GM18951 (cell line): ENCODE measurements around the gene POU2F1.

ENCODE experiments used
- POLR2A ChIP-seq: IDR thresholded peaks from 4 replicates; pipeline ENCODE4 v1.6.1; 2011; ENCODE audit warnings: mild to moderate bottlenecking; ENCODE audit not compliant: insufficient read length, insufficient read depth; ENCODE audit errors: extremely low read depth
- in situ Hi-C: fragments of 300-500 bp; cut with MboI; formaldehyde crosslinking; loops from one replicate; pipeline ENCODE4 v1.12.0; 2022; ENCODE audit warnings: low sequenced_read_pairs, mixed read lengths, inconsistent platforms; ENCODE audit not compliant: unreplicated experiment

POU2F1 gene

DNA sequence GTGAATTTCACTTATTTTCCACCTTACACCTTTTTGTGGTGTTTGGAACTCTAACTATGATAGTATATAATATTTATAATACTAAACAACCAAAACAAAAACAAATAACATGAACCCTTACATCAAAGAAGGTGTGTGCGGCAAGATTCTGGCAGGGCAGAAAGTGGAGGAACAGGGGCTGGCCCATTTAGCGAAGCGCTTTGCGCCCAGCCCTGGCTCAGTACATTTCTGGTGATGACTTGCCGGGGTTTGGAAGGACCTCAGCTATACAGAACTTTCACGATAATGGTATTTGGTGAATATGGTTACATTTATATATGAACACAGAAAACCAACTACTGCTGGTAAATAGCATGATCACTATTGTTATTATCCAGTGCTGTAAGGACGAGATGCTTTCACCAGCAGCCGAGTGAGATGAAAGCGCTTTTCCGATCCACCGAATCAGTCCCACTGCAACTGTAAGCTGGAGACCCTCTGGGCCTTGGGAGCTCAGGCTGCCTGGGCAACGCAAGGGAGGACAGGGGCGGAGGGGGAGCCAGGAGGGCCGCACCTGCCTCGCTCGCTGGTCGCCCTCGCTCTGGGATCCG, 233.7 kb downstream of the POU2F1 start:
- in situ Hi-C loops, result no loop called here
- no peak for TF ChIP-seq POLR2A

- peak; percentile 34 for TF ChIP-seq POLR2A
- in situ Hi-C loops, result no loop called here
These were observed 234.5 kb downstream of the POU2F1 start for GRCh38 chr1:167454894-167455785.

DNA sequence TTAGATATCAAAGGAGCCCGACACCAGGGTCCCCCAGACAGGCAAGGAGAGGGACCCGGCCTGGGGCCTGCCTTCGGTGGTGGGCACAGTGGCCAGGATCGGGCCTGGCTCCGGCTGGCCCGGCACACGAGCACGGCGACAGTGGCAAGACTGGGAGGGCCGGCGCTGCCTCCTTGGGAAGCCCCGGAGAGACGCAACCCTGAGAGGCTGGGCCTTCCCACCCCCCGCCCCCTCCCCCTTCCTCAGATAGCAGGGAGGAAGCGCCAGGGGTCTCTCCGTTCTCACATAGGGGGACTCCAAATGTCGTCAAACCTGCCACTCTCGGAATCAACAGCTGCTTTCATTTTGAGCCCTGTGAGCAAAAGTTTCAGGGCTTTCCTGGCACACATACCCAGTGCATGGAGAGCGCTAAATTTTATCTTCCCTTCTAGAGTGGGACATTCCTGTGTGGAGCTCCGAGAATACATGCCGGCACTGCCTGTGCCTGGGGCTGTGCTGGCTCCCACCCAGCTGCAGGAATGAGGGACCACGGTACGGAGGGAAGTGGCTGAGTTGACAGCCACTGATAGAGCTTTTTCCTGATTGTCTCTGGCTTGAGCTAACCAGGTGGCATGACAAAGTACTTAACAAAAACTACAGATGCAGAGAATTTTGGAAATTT, 235.2 kb downstream of the POU2F1 start:
- no peak for TF ChIP-seq POLR2A
- in situ Hi-C loops, result no loop called here

DNA sequence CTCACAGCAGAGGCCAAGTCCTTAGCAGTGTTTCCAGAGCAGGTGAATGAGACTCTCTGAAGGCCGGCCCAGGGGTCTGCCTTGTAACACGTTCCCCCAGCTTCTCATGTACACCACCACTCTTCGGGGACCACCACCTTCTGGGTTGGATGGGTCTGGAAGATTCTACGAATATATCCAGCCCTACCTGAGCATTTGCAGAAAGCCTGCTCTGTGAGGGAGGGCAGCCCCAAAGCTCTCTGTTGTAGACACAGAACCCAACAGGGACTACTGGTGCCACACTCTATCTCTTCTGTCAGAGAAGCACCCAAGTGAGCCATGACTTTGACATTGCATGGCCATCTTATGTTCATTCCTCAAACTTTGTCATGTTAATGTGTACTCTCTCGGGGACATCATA, 235.8 kb downstream of the POU2F1 start:
- in situ Hi-C loops, result no loop called here
- no peak for TF ChIP-seq POLR2A

GRCh38 chr1:167456926-167457325, 236.2 kb downstream of the POU2F1 start:
- in situ Hi-C loops, result no loop called here
- TF ChIP-seq POLR2A, result no peak

DNA sequence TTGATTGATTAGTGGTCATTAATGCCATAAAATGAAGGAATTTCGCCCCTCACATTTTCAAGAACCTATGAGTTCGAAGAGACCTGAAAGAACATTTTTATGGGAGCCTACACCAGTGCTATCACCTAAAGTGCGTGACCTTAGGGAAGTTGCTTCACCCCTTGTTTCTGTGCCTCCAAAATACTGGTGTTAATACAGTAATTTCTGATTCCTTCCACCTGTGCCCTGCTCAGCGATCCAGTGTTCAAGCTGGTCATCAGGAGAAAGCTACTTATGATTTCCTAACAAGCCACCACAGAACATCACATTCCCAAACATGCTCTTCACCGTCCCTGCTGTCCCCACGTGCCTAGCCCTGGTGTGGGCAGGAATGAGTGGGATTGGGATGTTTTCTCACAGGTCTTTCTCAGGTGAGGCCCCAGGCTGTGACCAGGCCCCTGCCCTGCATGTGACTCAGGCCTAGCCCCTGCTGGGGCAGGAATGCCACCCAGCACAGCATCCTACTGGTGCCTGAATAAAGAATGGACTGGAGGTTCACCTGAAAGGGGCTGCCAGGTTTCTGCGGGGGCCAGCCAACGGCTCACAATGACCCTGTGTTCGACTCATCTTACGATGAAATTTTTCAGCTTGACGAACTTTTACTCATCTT, 237.4 kb downstream of the POU2F1 start:
- in situ Hi-C loops, result no loop called here
- TF ChIP-seq POLR2A, result no peak

DNA sequence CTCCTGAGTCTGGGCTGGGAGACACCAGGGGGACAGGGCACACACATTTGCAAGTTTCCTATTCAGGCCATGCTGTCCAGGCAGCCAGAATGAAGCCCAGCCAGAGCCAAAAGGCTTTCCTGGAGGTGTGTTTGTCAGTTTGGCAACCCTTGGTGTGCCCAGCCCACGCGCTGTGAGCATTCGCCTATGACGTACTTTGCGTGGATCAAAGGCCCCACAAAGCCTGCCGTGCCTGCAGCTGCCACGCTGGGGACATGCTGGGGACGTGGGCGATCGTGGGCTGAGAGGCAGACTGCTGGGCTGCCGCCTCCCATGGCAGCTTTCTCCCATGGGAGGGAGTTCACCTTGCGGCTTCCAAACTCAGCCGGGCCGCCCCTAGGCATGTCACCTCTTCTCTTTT, 240.2 kb downstream of the POU2F1 start:
- no peak for TF ChIP-seq POLR2A
- in situ Hi-C loops, result no loop called here

- no peak for TF ChIP-seq POLR2A
- in situ Hi-C loops, result no loop called here
These were observed 241.7 kb downstream of the POU2F1 start for GRCh38 chr1:167462341-167462740.

DNA sequence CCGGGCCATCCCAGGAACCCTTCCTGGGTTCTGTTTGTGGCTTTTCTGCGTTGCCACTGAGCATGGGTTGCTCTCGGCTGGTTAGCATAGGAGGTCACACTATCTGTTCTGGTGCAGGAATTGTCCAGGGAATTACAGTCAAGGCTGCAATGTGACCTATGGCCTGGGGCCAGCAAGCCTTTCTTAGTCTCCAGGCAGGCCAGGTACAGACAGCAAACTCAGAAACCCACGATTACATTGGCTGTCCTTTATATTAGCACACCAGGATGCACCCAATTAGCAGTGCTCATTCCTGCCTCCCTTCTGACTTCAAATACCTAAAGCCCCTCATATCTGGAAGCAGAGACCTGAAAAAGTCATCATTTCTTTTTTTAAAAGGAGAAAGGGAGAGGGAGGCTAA, 242.4 kb downstream of the POU2F1 start:
- in situ Hi-C loops, result no loop called here
- no peak for TF ChIP-seq POLR2A

- in situ Hi-C loops, result no loop called here
- no peak for TF ChIP-seq POLR2A
These were observed 243.3 kb downstream of the POU2F1 start for GRCh38 chr1:167463875-167464575.

DNA sequence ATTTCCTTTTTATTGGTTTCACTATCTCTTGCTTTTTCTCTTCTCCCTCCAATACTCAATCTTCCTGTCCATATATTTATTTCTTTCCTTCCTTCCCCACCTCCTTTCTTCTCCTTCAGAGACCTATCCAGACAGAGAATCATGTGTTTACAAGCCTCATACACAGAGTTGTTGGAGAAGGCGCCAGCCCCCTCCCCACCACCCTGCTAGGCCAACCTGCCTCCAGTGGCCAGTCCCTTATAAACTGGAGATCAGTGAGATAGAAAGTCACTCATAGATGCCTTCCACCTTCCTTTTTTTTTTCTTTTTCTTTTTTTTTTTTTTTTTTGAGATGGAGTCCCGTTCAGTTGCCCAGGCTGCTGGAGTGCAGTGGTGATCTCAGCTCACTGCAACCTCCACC, 244.3 kb downstream of the POU2F1 start:
- no peak for TF ChIP-seq POLR2A
- in situ Hi-C loops, result no loop called here

- in situ Hi-C loops, result no loop called here
- TF ChIP-seq POLR2A, result no peak
These were observed 245.1 kb downstream of the POU2F1 start for GRCh38 chr1:167465743-167466142.
